Umbilical cord (tissue), 2 donors: ENCODE measurements around the gene FARS2. TPM values are rescaled to one million over a fixed set of nuclear protein-coding genes. Genes with fewer than 3 reads are reported as not detected.

ENCODE experiments used
- DNase-seq: peaks from one replicate; pipeline ENCODE4 v3.0.0-alpha.2; 2015; ENCODE audit warnings: low spot score
- total RNA-seq: library from RNA; depleted of rRNA; stranded (reverse); fragments of >200 nt; gene quantifications from one replicate; pipeline ENCODE4 v1.2.3, GENCODE V29; 2014; ENCODE audit warnings: low replicate concordance; ENCODE audit not compliant: insufficient read depth

The FARS2 gene
- total RNA-seq, 1 donor from 2014 or later, result 13.5 TPM

GRCh38 chr6:5466281-5467136, 205.2 kb downstream of the FARS2 start:
- no peak for DNase-seq

GRCh38 chr6:5468586-5468985, 207.3 kb downstream of the FARS2 start:
- peak; percentile 9 for DNase-seq

- no peak for DNase-seq
Observed at GRCh38 chr6:5469101-5469846, 208.0 kb downstream of the FARS2 start.

GRCh38 chr6:5471044-5471443, 209.7 kb downstream of the FARS2 start:
- peak; percentile 41 for DNase-seq

GRCh38 chr6:5471637-5472398, 210.5 kb downstream of the FARS2 start:
- DNase-seq, result no peak

GRCh38 chr6:5472571-5472970, 211.3 kb downstream of the FARS2 start:
- no peak for DNase-seq

GRCh38 chr6:5475779-5476178, 214.5 kb downstream of the FARS2 start:
- DNase-seq, result no peak

- no peak for DNase-seq
Observed at GRCh38 chr6:5478380-5478779, 217.1 kb downstream of the FARS2 start.

- DNase-seq, result no peak
Observed at GRCh38 chr6:5481033-5481432, 219.7 kb downstream of the FARS2 start.

- no peak for DNase-seq
Observed at GRCh38 chr6:5481750-5482149, 220.4 kb downstream of the FARS2 start.

- no peak for DNase-seq
Observed at GRCh38 chr6:5482619-5483018, 221.3 kb downstream of the FARS2 start.

- DNase-seq, result no peak
Observed at GRCh38 chr6:5484692-5485091, 223.4 kb downstream of the FARS2 start.

- no peak for DNase-seq
Observed at GRCh38 chr6:5486214-5486613, 224.9 kb downstream of the FARS2 start.

- DNase-seq, result no peak
Observed at GRCh38 chr6:5490501-5491069, 229.3 kb downstream of the FARS2 start.

- no peak for DNase-seq
Observed at GRCh38 chr6:5492356-5492755, 231.0 kb downstream of the FARS2 start.

- DNase-seq, result no peak
Observed at GRCh38 chr6:5493806-5494205, 232.5 kb downstream of the FARS2 start.

- DNase-seq, result no peak
Observed at GRCh38 chr6:5497896-5498578, 236.7 kb downstream of the FARS2 start.

GRCh38 chr6:5498579-5498899, 237.2 kb downstream of the FARS2 start:
- no peak for DNase-seq

GRCh38 chr6:5499644-5500306, 238.5 kb downstream of the FARS2 start:
- no peak for DNase-seq

GRCh38 chr6:5501837-5502236, 240.5 kb downstream of the FARS2 start:
- DNase-seq, result no peak

- DNase-seq, result no peak
Observed at GRCh38 chr6:5504078-5504477, 242.8 kb downstream of the FARS2 start.
